GM18498 (cell line): ENCODE results near the gene JADE1.

ENCODE experiments used
- ATAC-seq: cut with Tn5 transposase; IDR thresholded peaks from one replicate; pipeline ENCODE4 v1.9.1; 2021; ENCODE audit warnings: mild to moderate bottlenecking, moderate library complexity; ENCODE audit not compliant: unreplicated experiment

The JADE1 gene

GRCh38 chr4:128809477-128810330 lies at the start of gene JADE1:
TSS of gene JADE1 (plus strand) at chr4:128809700. CDS start at chr4:128831759, 22,059 bp downstream.
- peak; percentile 52 for ATAC-seq

GRCh38 chr4:128766781-128767180 lies 42.7 kb upstream of the JADE1 start:
- ATAC-seq, result no peak

- no peak for ATAC-seq
Measured at GRCh38 chr4:128768373-128768996, 41.0 kb upstream of the JADE1 start.

GRCh38 chr4:128769011-128769410 lies 40.5 kb upstream of the JADE1 start:
- no peak for ATAC-seq

- ATAC-seq, result no peak
Measured at GRCh38 chr4:128770807-128771206, 38.7 kb upstream of the JADE1 start.

- no peak for ATAC-seq
Measured at GRCh38 chr4:128775477-128775876, 34.0 kb upstream of the JADE1 start.

GRCh38 chr4:128775916-128776315 lies 33.6 kb upstream of the JADE1 start:
- ATAC-seq, result no peak

GRCh38 chr4:128776794-128777216 lies 32.7 kb upstream of the JADE1 start:
- no peak for ATAC-seq

- no peak for ATAC-seq
Measured at GRCh38 chr4:128780688-128781087, 28.8 kb upstream of the JADE1 start.

- peak; percentile 80 for ATAC-seq
Measured at GRCh38 chr4:128782076-128782715, 27.3 kb upstream of the JADE1 start.

GRCh38 chr4:128782875-128783614 lies 26.5 kb upstream of the JADE1 start:
- ATAC-seq, result no peak

GRCh38 chr4:128787509-128788311 lies 21.8 kb upstream of the JADE1 start:
- ATAC-seq, result no peak

- ATAC-seq, result peak; percentile 73
Measured at GRCh38 chr4:128793859-128794672, 15.4 kb upstream of the JADE1 start.

- ATAC-seq, result no peak
Measured at GRCh38 chr4:128796934-128797333, 12.6 kb upstream of the JADE1 start.

- no peak for ATAC-seq
Measured at GRCh38 chr4:128800284-128800683, 9.2 kb upstream of the JADE1 start.

GRCh38 chr4:128800701-128801284 lies 8.7 kb upstream of the JADE1 start:
- no peak for ATAC-seq

GRCh38 chr4:128802680-128803628 lies 6.5 kb upstream of the JADE1 start:
- ATAC-seq, result no peak

GRCh38 chr4:128803783-128804182 lies 5.7 kb upstream of the JADE1 start:
- ATAC-seq, result peak; percentile 55
